Measurements from ENCODE around the gene CTAG2. TPM values are rescaled to one million over a fixed set of nuclear protein-coding genes. Genes with fewer than 3 reads are reported as not detected.
"Not testable (repeated sequence)": the region's sequence is repeated elsewhere in the genome, so short reads cannot be mapped to it uniquely, and the experiment has no call there.

The CTAG2 gene
- total RNA-seq, 1 donor from 2014 or later, result not detected

GRCh38 chrX:154648931-154649330, 4.4 kb downstream of the CTAG2 start:
- intact Hi-C loops (cut with micrococcal nuclease), result no loop called here

- intact Hi-C loops (cut with micrococcal nuclease), result not testable (repeated sequence)
Measured at GRCh38 chrX:154645745-154646378, 7.5 kb downstream of the CTAG2 start.

DNA sequence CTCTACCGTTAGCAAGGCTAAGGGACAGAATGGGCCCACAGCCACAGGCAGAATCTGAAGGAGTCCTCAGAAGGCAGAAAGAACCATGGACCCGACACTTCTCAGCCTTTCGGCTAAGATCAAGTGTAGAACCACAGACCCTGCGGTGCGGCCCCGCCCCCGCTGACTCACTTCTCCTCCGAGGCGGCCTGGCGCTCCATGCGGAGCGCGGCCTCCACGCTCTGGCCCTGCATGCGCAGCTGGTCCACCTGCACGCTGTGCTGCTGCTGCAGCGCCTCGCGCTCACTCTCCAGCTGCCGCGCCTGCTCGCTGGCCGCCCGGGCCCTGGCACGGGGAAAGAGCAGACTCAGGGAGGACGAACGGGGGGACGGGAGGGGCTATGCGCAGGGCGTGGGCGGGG, 9.7 kb downstream of the CTAG2 start:
- intact Hi-C loops (cut with micrococcal nuclease), result not testable (repeated sequence)

GRCh38 chrX:154641740-154642139, 11.6 kb downstream of the CTAG2 start:
- intact Hi-C loops (cut with micrococcal nuclease), result not testable (repeated sequence)

- intact Hi-C loops (cut with micrococcal nuclease), result not testable (repeated sequence)
Measured at GRCh38 chrX:154633661-154634060, 19.7 kb downstream of the CTAG2 start.

DNA sequence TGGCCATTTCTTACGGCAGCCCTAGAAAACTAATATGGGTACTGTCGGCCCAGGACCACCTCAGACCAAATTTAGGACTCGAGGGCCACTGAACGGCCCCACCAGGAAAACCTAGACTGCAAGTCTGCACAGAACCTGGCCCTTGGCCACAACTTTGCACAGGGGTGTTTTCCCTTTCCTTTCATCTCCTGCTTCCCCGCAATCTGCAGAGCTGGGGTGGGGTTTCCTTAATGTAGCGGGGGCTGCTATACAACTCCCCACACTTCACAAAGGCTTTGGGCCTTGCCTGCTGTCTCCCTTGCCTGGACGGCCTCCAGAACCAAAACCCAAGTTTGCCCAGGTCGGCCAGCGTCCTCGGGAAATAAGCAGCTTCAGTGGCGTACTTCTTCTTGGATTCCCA, 22.4 kb downstream of the CTAG2 start:
- intact Hi-C loops (cut with micrococcal nuclease), result not testable (repeated sequence)

GRCh38 chrX:154628960-154629359, 24.4 kb downstream of the CTAG2 start:
- intact Hi-C loops (cut with micrococcal nuclease), result not testable (repeated sequence)

GRCh38 chrX:154620767-154621414, 32.5 kb downstream of the CTAG2 start:
- intact Hi-C loops (cut with micrococcal nuclease), result not testable (repeated sequence)

- intact Hi-C loops (cut with micrococcal nuclease), result not testable (repeated sequence)
Measured at GRCh38 chrX:154619182-154619581, 34.2 kb downstream of the CTAG2 start, which contains the start of gene CTAG1B. Gene CTAG1B, minus strand, starts transcription at chrX:154619282. Its CDS starts 64 bp downstream, at chrX:154619218.

DNA sequence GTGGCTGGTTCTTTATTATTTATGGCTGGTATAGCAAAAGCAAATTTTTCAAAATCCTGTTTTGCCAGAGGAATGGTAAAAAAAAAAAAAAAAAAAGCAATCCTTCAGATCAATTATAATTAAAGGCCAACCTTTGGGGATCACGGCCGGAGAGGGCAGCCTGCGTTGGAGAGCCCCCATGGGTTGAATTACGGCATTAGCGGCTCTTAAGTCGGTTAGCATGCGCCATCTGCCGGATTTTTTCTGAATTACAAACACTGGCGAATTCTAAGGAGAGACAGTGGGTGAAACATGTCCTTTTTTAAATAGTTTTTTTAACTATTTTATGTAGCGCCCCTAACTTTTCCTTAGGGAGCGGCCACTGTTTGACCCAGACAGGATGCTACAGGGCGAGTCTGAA, 39.8 kb downstream of the CTAG2 start:
- intact Hi-C loops (cut with micrococcal nuclease), result not testable (repeated sequence)

- intact Hi-C loops (cut with micrococcal nuclease), result not testable (repeated sequence)
Measured at GRCh38 chrX:154611146-154611545, 42.2 kb downstream of the CTAG2 start.

DNA sequence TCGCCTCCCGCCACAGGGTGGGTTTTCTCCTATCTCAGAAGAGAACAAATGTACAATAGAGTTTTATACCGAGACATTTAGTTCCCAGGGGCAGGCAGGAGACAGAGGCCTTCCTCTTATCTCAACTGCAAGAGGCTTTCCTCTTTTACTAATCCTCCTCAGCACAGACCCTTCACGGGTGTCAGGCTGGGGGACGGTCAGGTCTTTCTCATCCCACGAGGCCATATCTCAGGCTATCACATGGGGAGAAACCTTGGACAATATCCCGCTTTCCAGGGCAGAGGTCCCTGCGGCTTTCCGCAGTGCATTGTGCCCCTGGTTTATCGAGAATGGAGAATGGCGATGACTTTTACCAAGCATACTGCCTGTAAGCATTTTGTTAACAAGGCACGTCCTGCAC, 44.6 kb downstream of the CTAG2 start:
- intact Hi-C loops (cut with micrococcal nuclease), result not testable (repeated sequence)

DNA sequence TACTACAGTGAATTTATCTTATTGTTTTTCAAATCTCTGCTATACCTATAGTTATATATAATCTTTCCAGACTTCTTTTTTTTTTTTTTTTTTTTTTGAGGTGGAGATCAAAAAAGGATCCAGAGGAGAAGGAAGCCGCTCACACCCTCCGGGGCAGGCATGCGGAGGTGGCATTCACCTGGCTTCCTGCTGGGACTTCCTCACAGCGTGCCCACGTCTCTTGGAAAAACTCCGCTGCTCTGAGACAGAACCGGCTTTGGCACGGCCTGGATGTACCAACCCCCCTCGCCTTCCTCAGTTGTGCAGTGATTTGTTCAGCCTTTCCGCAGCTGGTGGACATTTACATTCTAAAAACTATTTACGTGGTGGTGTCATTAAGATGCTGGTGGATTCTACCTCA, 45.4 kb downstream of the CTAG2 start:
- intact Hi-C loops (cut with micrococcal nuclease), result not testable (repeated sequence)

- intact Hi-C loops (cut with micrococcal nuclease), result no loop called here
Measured at GRCh38 chrX:154607370-154607769, 46.0 kb downstream of the CTAG2 start.

GRCh38 chrX:154605566-154605965, 47.8 kb downstream of the CTAG2 start:
- intact Hi-C loops (cut with micrococcal nuclease), result no loop called here

- intact Hi-C loops (cut with micrococcal nuclease), result no loop called here
Measured at GRCh38 chrX:154603438-154604430, 49.6 kb downstream of the CTAG2 start.

DNA sequence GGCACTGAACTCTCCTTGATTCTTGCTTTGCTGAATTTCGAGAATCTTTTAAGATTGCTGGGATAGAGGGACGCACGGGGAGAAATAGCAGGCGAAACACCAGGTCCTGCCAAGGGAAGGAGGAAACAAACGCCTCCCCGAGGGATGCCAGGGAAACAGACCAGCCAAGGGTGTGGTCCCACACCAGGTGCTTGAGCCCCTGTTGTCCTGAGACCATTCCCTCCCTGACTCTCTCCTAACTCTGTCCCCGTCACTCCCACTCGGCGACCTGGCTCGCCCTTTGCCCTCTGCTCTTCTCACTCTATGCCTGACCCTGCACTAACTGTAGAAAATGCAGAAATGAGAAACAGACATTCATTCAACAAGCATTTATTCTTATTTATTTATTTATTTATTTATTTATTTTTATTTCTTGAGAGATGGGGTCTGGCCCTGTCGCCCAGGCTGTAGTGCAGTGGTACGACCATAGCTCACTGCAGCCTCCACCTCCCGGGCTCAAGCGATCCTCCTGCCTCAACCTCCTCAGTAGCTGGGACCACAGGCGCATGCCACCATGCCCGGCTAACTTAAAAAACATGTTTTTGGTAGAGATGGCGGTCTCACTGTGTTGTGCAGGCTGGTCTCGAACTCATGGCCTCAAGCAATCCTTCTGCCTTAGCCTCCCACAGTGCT, 50.5 kb downstream of the CTAG2 start:
- intact Hi-C loops (cut with micrococcal nuclease), result no loop called here

- intact Hi-C loops (cut with micrococcal nuclease), result no loop called here
Measured at GRCh38 chrX:154602226-154602625, 51.2 kb downstream of the CTAG2 start.

All from T-helper 2 cell treated with Interferon-gamma antibody and Interleukin-4, amounts not matched to agents 100 ng/mL and 5 ng/mL, for 36 hours (primary cell).